K562 (cell line): ENCODE data around the gene PBX2. TPM values are rescaled to one million over a fixed set of nuclear protein-coding genes. Genes with fewer than 3 reads are reported as not detected.

ENCODE experiments used
- ATAC-seq: fragments of 200-7000 bp; cut with Tn5 transposase; 3 replicates; pipeline ENCODE4 v1.9.1; 2020; ENCODE audit warnings: moderate library complexity
- BruUV-seq: library from RNA; stranded (reverse); fragments of 400-500 nt; replicated peaks from 2 replicates; lab custom pipeline; 2021; lab: Mats Ljungman, UMichigan
- CTCF ChIA-PET: fragments of 300-600 bp; formaldehyde crosslinking; extraction: SDS; loops from one replicate; lab custom pipeline; 2021; ENCODE audit warnings: low intra/inter-chr PET ratio; lab: Yijun Ruan, JAX
- POLR2A ChIA-PET: fragments of 300-600, 350-650 bp; sonication (Branson Sonifier 250); formaldehyde crosslinking; extraction: SDS; loops from one replicate; lab custom pipeline; 2021; ENCODE audit warnings: antibody characterized with exemption, inconsistent platforms; lab: Yijun Ruan, JAX
- DNase-seq, 4 experiments: peaks; one replicate each; pipeline versions ENCODE4 v3.0.0 to v3.0.0-alpha.2; 2011 to 2018; ENCODE audit warnings: low spot score in 3 of 4, mixed read lengths in 3 of 4; ENCODE audit errors: extremely low read depth in 1 of 4
- FAIRE-seq: peaks from 2 replicates; lab custom pipeline; 2011; peaks lifted over from hg19 to GRCh38; lab: Jason Lieb, UNC
- H2AFZ ChIP-seq: 2 replicates; pipeline ENCODE4 v1.6.0; 2011; ENCODE audit warnings: low read depth, low read length, control low read depth, inconsistent platforms
- H3K27ac ChIP-seq: fragments of 200-600 bp; 3 replicates; pipeline ENCODE4 v1.8.0; 2011; ENCODE audit warnings: low read depth, mild to moderate bottlenecking, control low read depth, inconsistent platforms, low read length, moderate library complexity, mixed read lengths; ENCODE audit errors: extremely low read depth
- H3K27me3 ChIP-seq, 2 experiments: fragments of 300-600 bp in 1 of 2; 2 replicates in 1 of 2; 3 replicates in 1 of 2; pipeline versions ENCODE4 v1.6.0 to v1.8.0; 2011; ENCODE audit warnings: inconsistent platforms in 2 of 2, low read length in 2 of 2, mild to moderate bottlenecking in 1 of 2, mixed read lengths in 1 of 2, moderate library complexity in 1 of 2; ENCODE audit not compliant: control insufficient read depth in 2 of 2, insufficient read depth in 2 of 2
- H3K36me3 ChIP-seq: fragments of 300-600 bp; 3 replicates; pipeline ENCODE4 v1.8.0; 2011; ENCODE audit warnings: mild to moderate bottlenecking, low read length, inconsistent platforms; ENCODE audit not compliant: control insufficient read depth, insufficient read depth
- H3K4me1 ChIP-seq, 2 experiments: fragments of 200-600 bp in 1 of 2; replicated peaks in 1 of 2; 2 replicates in 1 of 2; 3 replicates in 1 of 2; pipeline versions ENCODE4 v1.5.1 to v1.8.0; 2011; ENCODE audit warnings: inconsistent platforms in 2 of 2, low read length in 2 of 2, mild to moderate bottlenecking in 1 of 2, mixed read lengths in 1 of 2, moderate library complexity in 1 of 2; ENCODE audit not compliant: control insufficient read depth in 2 of 2, insufficient read depth in 2 of 2
- H3K4me2 ChIP-seq: 2 replicates; pipeline ENCODE4 v1.6.1; 2011; ENCODE audit warnings: low read length, control low read depth, inconsistent platforms, mixed read lengths; ENCODE audit not compliant: insufficient read depth
- H3K4me3 ChIP-seq: fragments of 200-600 bp; sonication (generic), shearing (Covaris generic); 2 replicates; pipeline ENCODE4 v1.5.1; 2016; ENCODE audit warnings: control low read depth, inconsistent platforms
- H3K79me2 ChIP-seq: fragments of 200-600 bp; 3 replicates; pipeline ENCODE4 v1.8.0; 2011; ENCODE audit warnings: low read length, inconsistent platforms; ENCODE audit not compliant: control insufficient read depth, insufficient read depth
- H3K9ac ChIP-seq, 2 experiments: 2 replicates each; pipeline versions ENCODE4 v1.6.0 to v1.6.1; 2011; ENCODE audit warnings: low read depth in 2 of 2, low read length in 2 of 2, control low read depth in 1 of 2, inconsistent platforms in 1 of 2, mild to moderate bottlenecking in 1 of 2, mixed read lengths in 1 of 2; ENCODE audit not compliant: insufficient read depth in 1 of 2
- H3K9me1 ChIP-seq: one replicate; pipeline ENCODE4 v1.6.0; 2011; ENCODE audit warnings: inconsistent platforms, mild to moderate bottlenecking, low read length, moderate library complexity; ENCODE audit not compliant: control insufficient read depth, insufficient read depth
- H3K9me3 ChIP-seq: replicated peaks from 2 replicates; pipeline ENCODE4 v1.5.1; 2011; ENCODE audit warnings: low read depth, low read length, inconsistent platforms; ENCODE audit not compliant: control insufficient read depth, insufficient read depth
- H4K20me1 ChIP-seq: replicated peaks from 2 replicates; pipeline ENCODE4 v1.6.1; 2011; ENCODE audit warnings: low read length, inconsistent platforms, mixed read lengths; ENCODE audit not compliant: control insufficient read depth, insufficient read depth
- HMG20B ChIP-seq: fragments of 250-450 bp; sonication (Bioruptor Pico); IDR thresholded peaks from 2 replicates; pipeline ENCODE4 v1.5.0; 2021; ENCODE audit warnings: mild to moderate bottlenecking
- HNRNPLL ChIP-seq: fragments of 200-400 bp; formaldehyde crosslinking; IDR thresholded peaks from 2 replicates; pipeline ENCODE4 v1.6.1; 2017; ENCODE audit warnings: low read length, low read depth, mild to moderate bottlenecking; ENCODE audit not compliant: poor library complexity, severe bottlenecking
- POLR2G ChIP-seq: fragments of 200-400 bp; formaldehyde crosslinking; IDR thresholded peaks from 2 replicates; pipeline ENCODE4 v1.6.1; 2017; ENCODE audit warnings: low read depth, mild to moderate bottlenecking, antibody characterized with exemption, low read length, moderate library complexity
- PTBP1 ChIP-seq: fragments of 200-400 bp; formaldehyde crosslinking; IDR thresholded peaks from 2 replicates; pipeline ENCODE4 v1.6.1; 2017; ENCODE audit warnings: low read depth, low read length
- RBFOX2 ChIP-seq: fragments of 200-400 bp; formaldehyde crosslinking; IDR thresholded peaks from 2 replicates; pipeline ENCODE4 v1.6.1; 2017; ENCODE audit warnings: low read depth, mild to moderate bottlenecking, low read length, moderate library complexity
- SMARCB1 ChIP-seq: IDR thresholded peaks from 2 replicates; pipeline ENCODE4 v1.6.1; 2011; ENCODE audit warnings: improper control_type of control experiment, low read depth; ENCODE audit not compliant: insufficient read length
- SPI1 ChIP-seq: IDR thresholded peaks from 2 replicates; pipeline ENCODE4 v1.6.1; 2011; ENCODE audit warnings: low read depth, low read length, control low read depth, borderline replicate concordance
- ZNF146 ChIP-seq: IDR thresholded peaks from one replicate; pipeline ENCODE4 v1.6.1; 2018; ENCODE audit warnings: missing compliant biosample characterization; ENCODE audit not compliant: unreplicated experiment
- WGBS: fragments of 100-300 bp; shearing (Covaris generic); methylation state at CpG from one replicate; pipeline ENCODE4 v1.1.6; 2016; ENCODE audit warnings: low coverage, mixed read lengths; ENCODE audit not compliant: insufficient coverage; ENCODE audit errors: missing lambda C conversion rate; 5-methylcytosine and 5-hydroxymethylcytosine counted together
- in situ Hi-C: fragments of 300-500 bp; cut with MboI; formaldehyde crosslinking; loops from 4 replicates; pipeline ENCODE4 v1.15.0; 2018; ENCODE audit warnings: inconsistent platforms, mixed read lengths
- intact Hi-C: fragments of 100-400 bp; cut with micrococcal nuclease; formaldehyde crosslinking; loops from 2 replicates; pipeline ENCODE4 v1.14.2; 2022
- polyA plus RNA-seq, 8 experiments: library from polyadenylated mRNA; depleted of rRNA in 4 of 8; stranded (reverse) in 5 of 8; unstranded in 3 of 8; fragments of >200 nt; fragmentation: Nextera tagmentation in 2 of 8; fragmentation: Illumina TruSeq in 1 of 8; extraction: Ambion mirVana in 2 of 8; extraction: Trizol in 1 of 8; gene quantifications; 2 replicates each; pipeline versions ENCODE4 v1.2.1 to v1.2.3, GENCODE V29; 2011 to 2014; ENCODE audit warnings: inconsistent platforms in 1 of 8, missing spikeins in 1 of 8
- total RNA-seq, 7 experiments: library from RNA; depleted of rRNA in 6 of 7; stranded (reverse); fragments of >200 nt in 6 of 7; fragmentation: Illumina TruSeq in 2 of 7; extraction: Trizol in 2 of 7; gene quantifications; 2 replicates each; pipeline versions ENCODE4 v1.2.1 to v1.2.3, GENCODE V29; 2011 to 2021; ENCODE audit warnings: low replicate concordance in 1 of 7

PBX2 gene
- total and polyA plus RNA-seq, 9 of the 15 experiments (the other 6 are each of a cell fraction or from before 2014, with no cell fraction given): 1.9 to 134 (median 62.5) TPM

DNA sequence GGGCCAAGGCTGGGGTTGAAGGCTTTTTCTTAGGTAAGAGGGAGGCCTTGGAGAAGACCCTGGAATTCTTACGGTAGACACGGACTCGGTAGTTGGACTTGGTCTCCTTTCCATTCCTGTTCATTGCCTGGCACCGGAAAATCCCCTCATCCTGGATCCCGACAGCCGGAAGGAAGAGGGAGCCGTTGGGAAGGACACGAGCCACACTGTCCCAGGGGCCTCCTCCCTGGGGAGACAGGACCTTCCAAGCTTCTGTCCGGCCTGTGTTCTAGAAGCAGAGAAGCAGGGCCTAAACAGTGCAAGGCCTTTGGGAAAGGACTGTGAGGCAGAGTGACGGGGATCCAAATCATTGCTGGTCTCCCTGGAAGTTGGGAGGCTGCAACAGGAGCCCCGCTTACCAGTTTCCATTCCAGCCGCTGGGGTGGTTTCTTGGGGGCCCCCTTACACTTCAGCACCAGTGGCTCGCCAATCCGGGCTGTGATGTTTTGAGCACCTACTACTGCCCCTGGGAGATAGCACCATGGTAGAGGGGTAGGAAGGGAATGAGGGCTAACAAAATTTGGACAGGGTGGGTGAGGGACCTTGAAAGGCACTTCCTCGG lies 6.4 kb downstream of the PBX2 start:
- Histone ChIP-seq H3K4me2 (no peak overlapping the region), H3K4me3 (no peak overlapping the region), H3K27ac (peak overlapping the region; percentile 56; the same call in 2 of the 3 replicates), H3K9me1 (peaks cover 7% of the 10 kb centered on the region), H4K20me1 (no peaks in the 10 kb centered on the region), H3K9me3 (no peaks in the 10 kb centered on the region), H2AFZ (no peak overlapping the region), H3K9ac (peak overlapping the region; percentile 5 to 9; a peak in 3 of 4 replicates), H3K79me2 (peaks cover 61% of the 10 kb centered on the region), H3K4me1 (peaks cover 59 to 63% of the 10 kb centered on the region in 2 experiments), H3K27me3 (no peaks in the 10 kb centered on the region), H3K36me3 (peaks cover 80% of the 10 kb centered on the region; the same call in 2 of the 3 replicates)
- DNase-seq: no peak
- ATAC-seq: no peak
- CTCF ChIA-PET: no interaction called here
- TF ChIP-seq RBFOX2 (peak; percentile 52; the same call in 1 of the 2 replicates), PTBP1 (no peak), SPI1 (no peak), ZNF146 (no peak), SMARCB1 (no peak), HNRNPLL (peak; percentile 25), HMG20B (no peak), POLR2G (peak; percentile 47; the same call in 1 of the 2 replicates)
- no TSS peak for BruUV-seq
- FAIRE-seq: no peak
- 93% methylated on average over 15 of the region's 15 CpGs for WGBS
- intact Hi-C loops (no loop called here), in situ Hi-C loops (no loop called here)
- POLR2A ChIA-PET: interaction anchor here (0.8 to 1.7 kb wide), 3 partner anchors 10 to 231 kb away, joined by 3 to 7 read pairs (median 6); partner anchors contain the start of gene GPSM3
